ENCODE data around the gene GNA12. TPM values are rescaled to one million over a fixed set of nuclear protein-coding genes. Genes with fewer than 3 reads are reported as not detected.

The GNA12 gene
- total RNA-seq, 1 experiment from 2014 or later: 63.8 TPM

DNA sequence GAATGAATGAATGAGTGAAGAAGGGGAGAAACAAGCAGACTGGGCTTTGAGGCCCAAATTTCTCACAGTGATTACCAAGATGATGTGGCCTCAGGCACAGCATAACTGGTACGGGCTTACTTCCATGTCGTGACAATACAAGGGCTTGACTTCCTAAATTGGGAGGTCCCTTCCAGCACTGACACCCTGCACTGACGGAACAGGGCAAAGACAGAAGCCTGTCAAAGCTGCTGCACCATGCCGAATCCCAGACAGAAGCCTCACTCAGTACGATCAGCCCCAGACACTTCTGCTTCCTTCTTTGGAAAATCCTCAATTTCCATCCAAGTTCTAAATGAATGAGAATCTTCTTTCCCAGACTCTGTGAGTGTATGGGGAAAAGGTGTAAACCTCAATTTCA, 51.9 kb downstream of the GNA12 start:
- no peaks in the 10 kb centered on the region for H3K27me3 Mint-ChIP-seq (ENCODE audit: insufficient read depth, unreplicated experiment)
- H3K36me3 Mint-ChIP-seq (ENCODE audit: insufficient read depth, unreplicated experiment): peaks cover 82% of the 10 kb centered on the region
- Histone ChIP-seq H3K4me1 (no peaks in the 10 kb centered on the region), H3K36me3 (ENCODE audit: control insufficient read depth, insufficient read depth, low read length) (peaks cover 1% of the 10 kb centered on the region), H3K4me3 (ENCODE audit: low read depth, low read length) (no peak overlapping the region), H3K9me3 (no peaks in the 10 kb centered on the region), H3K27me3 (replicated peaks; ENCODE audit: control insufficient read depth, insufficient read depth, low read length) (no peaks in the 10 kb centered on the region)
- intact Hi-C loops (cut with micrococcal nuclease; ENCODE audit: unreplicated experiment): no loop called here
- no peaks in the 10 kb centered on the region for H3K9me3 Mint-ChIP-seq (ENCODE audit: unreplicated experiment)
- BruUV-seq (replicated peaks): no TSS peak
- POLR2A ChIA-PET: no interaction called here
- DNase-seq: no peak
- H3K4me1 Mint-ChIP-seq (ENCODE audit: low read depth, unreplicated experiment): peaks cover under 1% of the 10 kb centered on the region
- TF ChIP-seq, protein P1, sequence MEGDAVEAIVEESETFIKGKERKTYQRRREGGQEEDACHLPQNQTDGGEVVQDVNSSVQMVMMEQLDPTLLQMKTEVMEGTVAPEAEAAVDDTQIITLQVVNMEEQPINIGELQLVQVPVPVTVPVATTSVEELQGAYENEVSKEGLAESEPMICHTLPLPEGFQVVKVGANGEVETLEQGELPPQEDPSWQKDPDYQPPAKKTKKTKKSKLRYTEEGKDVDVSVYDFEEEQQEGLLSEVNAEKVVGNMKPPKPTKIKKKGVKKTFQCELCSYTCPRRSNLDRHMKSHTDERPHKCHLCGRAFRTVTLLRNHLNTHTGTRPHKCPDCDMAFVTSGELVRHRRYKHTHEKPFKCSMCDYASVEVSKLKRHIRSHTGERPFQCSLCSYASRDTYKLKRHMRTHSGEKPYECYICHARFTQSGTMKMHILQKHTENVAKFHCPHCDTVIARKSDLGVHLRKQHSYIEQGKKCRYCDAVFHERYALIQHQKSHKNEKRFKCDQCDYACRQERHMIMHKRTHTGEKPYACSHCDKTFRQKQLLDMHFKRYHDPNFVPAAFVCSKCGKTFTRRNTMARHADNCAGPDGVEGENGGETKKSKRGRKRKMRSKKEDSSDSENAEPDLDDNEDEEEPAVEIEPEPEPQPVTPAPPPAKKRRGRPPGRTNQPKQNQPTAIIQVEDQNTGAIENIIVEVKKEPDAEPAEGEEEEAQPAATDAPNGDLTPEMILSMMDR (IDR thresholded peaks at IDR 0.05; ENCODE audit: insufficient read depth in 1 of 2, low read depth in 1 of 2, low read length in 1 of 2, severe bottlenecking in 1 of 2, unreplicated experiment in 1 of 2): no peak
- H3K27ac Mint-ChIP-seq (ENCODE audit: unreplicated experiment): no peak overlapping the region
- CTCF ChIA-PET: no interaction called here
- no peak overlapping the region for H3K4me3 Mint-ChIP-seq (ENCODE audit: unreplicated experiment)

DNA sequence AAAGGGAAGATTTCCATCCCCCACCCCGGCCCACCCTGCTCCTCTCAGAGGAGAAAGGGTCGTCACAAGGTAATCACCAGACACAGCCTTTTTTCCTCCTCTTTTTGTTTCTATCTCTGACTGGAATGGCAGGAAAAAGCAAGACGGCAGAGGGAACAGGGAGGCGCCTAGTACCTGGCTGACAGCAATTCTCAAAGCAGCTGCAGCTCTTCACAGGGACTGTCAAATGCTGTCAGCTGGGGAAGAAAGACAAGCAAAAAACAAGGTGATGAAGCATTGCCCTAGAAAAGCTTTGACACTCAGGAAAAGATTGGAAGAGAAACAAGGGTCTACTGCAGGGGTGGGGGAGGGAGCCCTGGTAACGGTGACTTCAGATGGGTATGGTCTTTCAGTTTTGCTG, 52.7 kb downstream of the GNA12 start:
- ChIA-PET CTCF (interaction anchor here (0.6 kb wide), 2 partner anchors 18 to 57 kb away, joined by 3 read pairs; no protein-coding TSS in a partner anchor), POLR2A (no interaction called here)
- Mint-ChIP-seq H3K27me3 (ENCODE audit: insufficient read depth, unreplicated experiment) (no peaks in the 10 kb centered on the region), H3K27ac (ENCODE audit: unreplicated experiment) (no peak overlapping the region), H3K4me1 (ENCODE audit: low read depth, unreplicated experiment) (no peaks in the 10 kb centered on the region), H3K9me3 (ENCODE audit: unreplicated experiment) (no peaks in the 10 kb centered on the region), H3K36me3 (ENCODE audit: insufficient read depth, unreplicated experiment) (peaks cover 83% of the 10 kb centered on the region), H3K4me3 (ENCODE audit: unreplicated experiment) (no peak overlapping the region)
- TF ChIP-seq, protein P1 (IDR thresholded peaks at IDR 0.05; ENCODE audit: insufficient read depth in 1 of 2, low read depth in 1 of 2, low read length in 1 of 2, severe bottlenecking in 1 of 2, unreplicated experiment in 1 of 2): no peak
- no TSS peak for BruUV-seq (replicated peaks)
- peaks cover 1% of the 10 kb centered on the region for H3K36me3 ChIP-seq (ENCODE audit: control insufficient read depth, insufficient read depth, low read length)
- no peak for DNase-seq
- H3K9me3 ChIP-seq: no peaks in the 10 kb centered on the region
- no peaks in the 10 kb centered on the region for H3K27me3 ChIP-seq (replicated peaks; ENCODE audit: control insufficient read depth, insufficient read depth, low read length)
- intact Hi-C loops (cut with micrococcal nuclease; ENCODE audit: unreplicated experiment): no loop called here
- no peak overlapping the region for H3K4me3 ChIP-seq (ENCODE audit: low read depth, low read length)
- no peaks in the 10 kb centered on the region for H3K4me1 ChIP-seq

DNA sequence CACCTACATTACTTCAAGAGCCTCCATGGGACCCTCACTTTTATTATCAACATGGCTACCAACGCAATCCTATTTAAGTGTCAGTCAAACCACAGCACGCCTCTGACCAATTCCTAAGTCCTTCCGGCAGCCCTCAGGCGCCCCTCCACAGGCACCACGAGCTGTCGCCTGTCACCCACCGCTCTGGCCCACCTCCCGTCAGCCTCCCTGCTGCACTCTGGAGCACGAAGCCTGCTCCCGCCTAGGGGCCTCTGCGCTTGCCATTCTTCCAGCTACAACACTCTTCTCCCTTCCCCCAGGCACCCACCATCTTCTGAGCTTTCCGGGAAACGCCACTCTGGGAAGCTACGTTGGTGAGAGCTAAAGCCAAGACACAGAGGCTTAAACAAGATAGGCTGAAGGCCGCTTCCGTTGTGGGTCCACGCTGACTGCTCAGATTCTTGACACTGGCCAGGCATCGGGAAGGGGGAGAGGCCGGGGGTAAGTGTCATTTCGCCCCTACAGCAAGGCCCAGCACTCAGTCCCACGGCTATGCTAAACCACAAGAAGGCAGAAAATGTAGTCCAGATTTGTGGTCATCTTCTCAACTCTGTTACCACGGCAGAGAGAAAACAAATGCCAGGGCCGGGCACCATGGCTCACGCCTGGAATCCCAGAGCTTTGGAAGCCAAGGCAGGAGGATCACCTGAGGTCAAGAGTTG, 56.7 kb downstream of the GNA12 start:
- peaks cover 45% of the 10 kb centered on the region for H3K36me3 Mint-ChIP-seq (ENCODE audit: insufficient read depth, unreplicated experiment)
- H3K4me3 Mint-ChIP-seq (ENCODE audit: unreplicated experiment): no peak overlapping the region
- intact Hi-C loops (cut with micrococcal nuclease; ENCODE audit: unreplicated experiment): no loop called here
- ChIA-PET CTCF (interaction anchor here (1.3 kb wide), 1 partner anchor 27 kb away, joined by 3 read pairs; no protein-coding TSS in a partner anchor), POLR2A (no interaction called here)
- no peak overlapping the region for H3K27ac Mint-ChIP-seq (ENCODE audit: unreplicated experiment)
- Histone ChIP-seq H3K27me3 (replicated peaks; ENCODE audit: control insufficient read depth, insufficient read depth, low read length) (no peaks in the 10 kb centered on the region), H3K4me3 (ENCODE audit: low read depth, low read length) (no peak overlapping the region), H3K4me1 (0 out of 2 replicates have a peak, but pooled peaks cover 5% of the 10 kb centered on the region), H3K36me3 (ENCODE audit: control insufficient read depth, insufficient read depth, low read length) (peaks cover 1% of the 10 kb centered on the region), H3K9me3 (no peaks in the 10 kb centered on the region)
- no peaks in the 10 kb centered on the region for H3K4me1 Mint-ChIP-seq (ENCODE audit: low read depth, unreplicated experiment)
- peaks cover 10% of the 10 kb centered on the region for H3K9me3 Mint-ChIP-seq (ENCODE audit: unreplicated experiment)
- no peaks in the 10 kb centered on the region for H3K27me3 Mint-ChIP-seq (ENCODE audit: insufficient read depth, unreplicated experiment)
- no TSS peak for BruUV-seq (replicated peaks)
- TF ChIP-seq, protein P1 (IDR thresholded peaks at IDR 0.05; ENCODE audit: insufficient read depth in 1 of 2, low read depth in 1 of 2, low read length in 1 of 2, severe bottlenecking in 1 of 2, unreplicated experiment in 1 of 2): no peak
- DNase-seq: no peak
